GM12878 (cell line): Measurements from ENCODE around the gene FNDC3B.

Experiments used
- ASH2L ChIP-seq: fragments of 300-600, 200-600 bp; sonication (generic); IDR thresholded peaks from 2 replicates; pipeline ENCODE4 v1.6.1; 2017; ENCODE audit warnings: low read depth, mild to moderate bottlenecking, borderline replicate concordance
- CTCF ChIP-seq, 3 experiments: IDR thresholded peaks in 2 of 3; conservative IDR thresholded peaks in 1 of 3; 2 replicates each; pipeline ENCODE4 v1.5.1; 2011; ENCODE audit warnings: low read depth in 3 of 3, low read length in 3 of 3, mild to moderate bottlenecking in 3 of 3, control low read depth in 2 of 3, moderate library complexity in 2 of 3, inconsistent platforms in 1 of 3, mixed read lengths in 1 of 3; ENCODE audit not compliant: control insufficient read depth in 2 of 3, insufficient read depth in 1 of 3; ENCODE audit errors: extremely low read depth in 1 of 3
- ETV6 ChIP-seq, 2 experiments: fragments of 450-650 bp in 1 of 2; IDR thresholded peaks in 1 of 2; conservative IDR thresholded peaks in 1 of 2; 2 replicates each; pipeline ENCODE4 v1.6.1; 2014; ENCODE audit warnings: antibody characterized with exemption in 1 of 2, borderline replicate concordance in 1 of 2, low read depth in 1 of 2, mild to moderate bottlenecking in 1 of 2, moderate library complexity in 1 of 2
- EZH2 ChIP-seq: IDR thresholded peaks from 2 replicates; pipeline ENCODE4 v1.6.1; 2012; ENCODE audit warnings: low read depth, mild to moderate bottlenecking, control low read depth, inconsistent platforms, low read length, borderline replicate concordance; ENCODE audit not compliant: control insufficient read depth
- JUND ChIP-seq: IDR thresholded peaks from 2 replicates; pipeline ENCODE4 v1.6.1; 2012; ENCODE audit warnings: low read depth, mild to moderate bottlenecking, low read length, improper control_type of control experiment, moderate library complexity
- SMC3 ChIP-seq: IDR thresholded peaks from 2 replicates; pipeline ENCODE4 v1.6.1; 2011; ENCODE audit warnings: low read length, improper control_type of control experiment, borderline replicate concordance
- TF ChIP-seq, protein P1 (sequence below): IDR thresholded peaks from 2 replicates; pipeline ENCODE4 v1.6.1; 2011; ENCODE audit warnings: low read depth, mild to moderate bottlenecking, low read length, moderate library complexity, borderline replicate concordance; ENCODE audit errors: extremely low read depth

GRCh38 chr3:172097585-172097984 lies 58.2 kb downstream of the FNDC3B start:
- no peak for TF ChIP-seq EZH2
- TF ChIP-seq CTCF (IDR thresholded peaks at IDR 0.05 in 2 of 3, conservative IDR thresholded peaks at IDR 0.05 in 1 of 3; ENCODE audit: control insufficient read depth in 2 of 3, extremely low read depth in 1 of 3, insufficient read depth in 1 of 3, low read depth in 3 of 3, low read length in 3 of 3): no peak
- TF ChIP-seq SMC3: no peak
- TF ChIP-seq, protein P1, sequence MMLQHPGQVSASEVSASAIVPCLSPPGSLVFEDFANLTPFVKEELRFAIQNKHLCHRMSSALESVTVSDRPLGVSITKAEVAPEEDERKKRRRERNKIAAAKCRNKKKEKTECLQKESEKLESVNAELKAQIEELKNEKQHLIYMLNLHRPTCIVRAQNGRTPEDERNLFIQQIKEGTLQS: no peak
- TF ChIP-seq JUND: no peak
- TF ChIP-seq ETV6 (conservative IDR thresholded peaks at IDR 0.05 in 1 of 2, IDR thresholded peaks at IDR 0.05 in 1 of 2; ENCODE audit: borderline replicate concordance in 1 of 2, low read depth in 1 of 2): no peak
- no peak for TF ChIP-seq ASH2L
